Effector memory CD8-positive, alpha-beta T cell (primary cell): ENCODE measurements around the gene ALB.

Experiments used
- ATAC-seq: fragments of 150-1000 bp; cut with Tn5 transposase; replicated peaks from 2 replicates; pipeline ENCODE4 v1.10.0; 2021; ENCODE audit warnings: mild to moderate bottlenecking, moderate library complexity
- DNase-seq, 3 experiments: peaks; one replicate each; pipeline ENCODE4 v3.0.0; 2021
- H3K27ac Mint-ChIP-seq, 2 donors: one replicate each; pipeline ENCODE4 v1.8.0; 2022; ENCODE audit warnings: mild to moderate bottlenecking in 2 of 2, mixed read lengths in 2 of 2, moderate library complexity in 2 of 2
- H3K27me3 Mint-ChIP-seq, 2 donors: one replicate each; pipeline ENCODE4 v1.8.0; 2022; ENCODE audit warnings: mixed read lengths in 2 of 2
- H3K36me3 Mint-ChIP-seq: one replicate; pipeline ENCODE4 v1.8.0; 2022; ENCODE audit warnings: mild to moderate bottlenecking, moderate library complexity, mixed read lengths; ENCODE audit not compliant: insufficient read depth
- H3K4me1 Mint-ChIP-seq, 2 donors: one replicate each; pipeline ENCODE4 v1.8.0; 2022; ENCODE audit warnings: low read depth in 2 of 2, mixed read lengths in 2 of 2
- H3K4me3 Mint-ChIP-seq, 2 donors: one replicate each; pipeline ENCODE4 v1.8.0; 2022; ENCODE audit warnings: mild to moderate bottlenecking in 2 of 2, mixed read lengths in 2 of 2, moderate library complexity in 2 of 2
- H3K9me3 Mint-ChIP-seq, 2 donors: one replicate each; pipeline ENCODE4 v1.8.0; 2022; ENCODE audit warnings: mixed read lengths in 2 of 2

The ALB gene

GRCh38 chr4:73411731-73412414 is 7.8 kb downstream of the ALB start:
- H3K9me3 Mint-ChIP-seq, result no peaks in the 10 kb centered on the region
- no peak overlapping the region for H3K27ac Mint-ChIP-seq
- H3K4me1 Mint-ChIP-seq, result no peaks in the 10 kb centered on the region
- no peaks in the 10 kb centered on the region for H3K36me3 Mint-ChIP-seq
- ATAC-seq, result no peak
- DNase-seq, result no peak
- H3K27me3 Mint-ChIP-seq, result no peaks in the 10 kb centered on the region
- H3K4me3 Mint-ChIP-seq, result no peak overlapping the region

DNA sequence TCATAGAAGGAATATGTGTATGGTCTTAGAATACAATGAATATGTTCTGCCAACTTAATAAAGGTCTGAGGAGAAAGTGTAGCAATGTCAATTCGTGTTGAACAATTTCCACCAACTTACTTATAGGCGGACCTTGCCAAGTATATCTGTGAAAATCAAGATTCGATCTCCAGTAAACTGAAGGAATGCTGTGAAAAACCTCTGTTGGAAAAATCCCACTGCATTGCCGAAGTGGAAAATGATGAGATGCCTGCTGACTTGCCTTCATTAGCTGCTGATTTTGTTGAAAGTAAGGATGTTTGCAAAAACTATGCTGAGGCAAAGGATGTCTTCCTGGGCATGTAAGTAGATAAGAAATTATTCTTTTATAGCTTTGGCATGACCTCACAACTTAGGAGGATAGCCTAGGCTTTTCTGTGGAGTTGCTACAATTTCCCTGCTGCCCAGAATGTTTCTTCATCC is 9.2 kb downstream of the ALB start:
- no peak for DNase-seq
- Mint-ChIP-seq H3K4me3 (no peak overlapping the region), H3K36me3 (no peaks in the 10 kb centered on the region), H3K4me1 (no peaks in the 10 kb centered on the region), H3K27me3 (no peaks in the 10 kb centered on the region), H3K27ac (no peak overlapping the region), H3K9me3 (no peaks in the 10 kb centered on the region)
- no peak for ATAC-seq

DNA sequence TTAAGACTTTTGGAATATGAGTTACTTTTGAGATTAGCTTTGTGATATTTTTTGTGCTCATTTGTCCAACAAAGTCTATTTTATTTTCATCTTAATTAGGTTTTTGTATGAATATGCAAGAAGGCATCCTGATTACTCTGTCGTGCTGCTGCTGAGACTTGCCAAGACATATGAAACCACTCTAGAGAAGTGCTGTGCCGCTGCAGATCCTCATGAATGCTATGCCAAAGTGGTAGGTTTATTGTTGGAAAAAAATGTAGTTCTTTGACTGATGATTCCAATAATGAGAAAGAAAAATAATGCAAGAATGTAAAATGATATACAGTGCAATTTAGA is 10.8 kb downstream of the ALB start:
- no peak for ATAC-seq
- DNase-seq, result no peak
- Mint-ChIP-seq H3K4me1 (no peaks in the 10 kb centered on the region), H3K27ac (no peak overlapping the region), H3K4me3 (no peak overlapping the region), H3K36me3 (no peaks in the 10 kb centered on the region), H3K9me3 (no peaks in the 10 kb centered on the region), H3K27me3 (no peaks in the 10 kb centered on the region)

DNA sequence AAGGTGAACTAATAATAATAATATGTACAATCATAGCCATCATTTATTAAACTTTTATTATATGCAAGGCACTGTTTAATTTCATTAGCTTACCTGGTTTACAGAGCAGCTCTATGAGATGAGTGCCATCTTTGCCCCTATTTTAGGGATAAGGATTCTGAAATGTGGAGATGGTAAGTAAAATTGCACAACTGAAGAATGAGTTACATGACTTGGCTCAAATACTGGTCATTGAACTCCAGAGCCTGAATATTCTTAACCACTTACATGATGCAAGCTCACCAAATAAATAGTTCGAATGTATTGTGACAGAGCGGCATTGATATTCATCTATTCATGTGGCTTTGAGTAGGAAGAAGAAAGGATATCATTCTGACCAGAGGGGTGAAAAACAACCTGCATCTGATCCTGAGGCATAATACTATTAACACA is 11.7 kb downstream of the ALB start:
- H3K27me3 Mint-ChIP-seq, result no peaks in the 10 kb centered on the region

GRCh38 chr4:73416423-73417087 is 12.5 kb downstream of the ALB start:
- no peak overlapping the region for H3K27ac Mint-ChIP-seq
- DNase-seq (no peak), ATAC-seq (no peak)
- H3K27me3 Mint-ChIP-seq, result no peaks in the 10 kb centered on the region
- no peaks in the 10 kb centered on the region for H3K36me3 Mint-ChIP-seq
- no peaks in the 10 kb centered on the region for H3K9me3 Mint-ChIP-seq
- H3K4me3 Mint-ChIP-seq, result no peak overlapping the region
- H3K4me1 Mint-ChIP-seq, result no peaks in the 10 kb centered on the region

More for the DNA sequence above, 11.7 kb downstream of the ALB start:
- Mint-ChIP-seq H3K4me3 (no peak overlapping the region), H3K9me3 (no peaks in the 10 kb centered on the region), H3K27ac (no peak overlapping the region), H3K36me3 (no peaks in the 10 kb centered on the region), H3K4me1 (no peaks in the 10 kb centered on the region)
- no peak for DNase-seq
- ATAC-seq, result no peak

GRCh38 chr4:73417342-73417741 is 13.3 kb downstream of the ALB start:
- no peaks in the 10 kb centered on the region for H3K36me3 Mint-ChIP-seq

DNA sequence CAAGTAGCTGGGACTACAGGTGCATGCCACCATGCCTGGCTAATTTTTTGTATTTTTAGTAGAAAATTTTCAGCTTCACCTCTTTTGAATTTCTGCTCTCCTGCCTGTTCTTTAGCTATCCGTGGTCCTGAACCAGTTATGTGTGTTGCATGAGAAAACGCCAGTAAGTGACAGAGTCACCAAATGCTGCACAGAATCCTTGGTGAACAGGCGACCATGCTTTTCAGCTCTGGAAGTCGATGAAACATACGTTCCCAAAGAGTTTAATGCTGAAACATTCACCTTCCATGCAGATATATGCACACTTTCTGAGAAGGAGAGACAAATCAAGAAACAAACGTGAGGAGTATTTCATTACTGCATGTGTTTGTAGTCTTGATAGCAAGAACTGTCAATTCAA is 13.9 kb downstream of the ALB start:
- no peak for ATAC-seq
- H3K9me3 Mint-ChIP-seq, result no peaks in the 10 kb centered on the region
- no peak for DNase-seq
- H3K4me3 Mint-ChIP-seq, result no peak overlapping the region
- H3K27ac Mint-ChIP-seq, result no peak overlapping the region
- H3K4me1 Mint-ChIP-seq, result no peaks in the 10 kb centered on the region
- H3K36me3 Mint-ChIP-seq, result no peaks in the 10 kb centered on the region
- H3K27me3 Mint-ChIP-seq, result no peaks in the 10 kb centered on the region

More at GRCh38 chr4:73417342-73417741, 13.3 kb downstream of the ALB start:
- Mint-ChIP-seq H3K27ac (no peak overlapping the region), H3K4me3 (no peak overlapping the region), H3K4me1 (no peaks in the 10 kb centered on the region), H3K9me3 (no peaks in the 10 kb centered on the region), H3K27me3 (no peaks in the 10 kb centered on the region)
- DNase-seq, result no peak
- ATAC-seq, result no peak

GRCh38 chr4:73418677-73419076 is 14.6 kb downstream of the ALB start:
- Mint-ChIP-seq H3K27ac (no peak overlapping the region), H3K4me3 (no peak overlapping the region), H3K4me1 (no peaks in the 10 kb centered on the region), H3K27me3 (no peaks in the 10 kb centered on the region), H3K9me3 (no peaks in the 10 kb centered on the region), H3K36me3 (no peaks in the 10 kb centered on the region)
- ATAC-seq (no peak), DNase-seq (no peak)

GRCh38 chr4:73419106-73420038 is 15.3 kb downstream of the ALB start:
- H3K36me3 Mint-ChIP-seq, result no peaks in the 10 kb centered on the region
- no peaks in the 10 kb centered on the region for H3K9me3 Mint-ChIP-seq
- H3K27me3 Mint-ChIP-seq, result no peaks in the 10 kb centered on the region
- DNase-seq, result no peak
- H3K4me3 Mint-ChIP-seq, result no peak overlapping the region
- H3K4me1 Mint-ChIP-seq, result no peaks in the 10 kb centered on the region
- no peak overlapping the region for H3K27ac Mint-ChIP-seq
- no peak for ATAC-seq

DNA sequence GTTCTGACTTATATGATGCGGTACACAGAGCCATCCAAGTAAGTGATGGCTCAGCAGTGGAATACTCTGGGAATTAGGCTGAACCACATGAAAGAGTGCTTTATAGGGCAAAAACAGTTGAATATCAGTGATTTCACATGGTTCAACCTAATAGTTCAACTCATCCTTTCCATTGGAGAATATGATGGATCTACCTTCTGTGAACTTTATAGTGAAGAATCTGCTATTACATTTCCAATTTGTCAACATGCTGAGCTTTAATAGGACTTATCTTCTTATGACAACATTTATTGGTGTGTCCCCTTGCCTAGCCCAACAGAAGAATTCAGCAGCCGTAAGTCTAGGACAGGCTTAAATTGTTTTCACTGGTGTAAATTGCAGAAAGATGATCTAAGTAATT is 16.5 kb downstream of the ALB start:
- no peaks in the 10 kb centered on the region for H3K27me3 Mint-ChIP-seq
- H3K36me3 Mint-ChIP-seq, result no peaks in the 10 kb centered on the region
- DNase-seq (no peak), ATAC-seq (no peak)
- H3K4me3 Mint-ChIP-seq, result no peak overlapping the region
- no peaks in the 10 kb centered on the region for H3K4me1 Mint-ChIP-seq
- no peak overlapping the region for H3K27ac Mint-ChIP-seq
- no peaks in the 10 kb centered on the region for H3K9me3 Mint-ChIP-seq

DNA sequence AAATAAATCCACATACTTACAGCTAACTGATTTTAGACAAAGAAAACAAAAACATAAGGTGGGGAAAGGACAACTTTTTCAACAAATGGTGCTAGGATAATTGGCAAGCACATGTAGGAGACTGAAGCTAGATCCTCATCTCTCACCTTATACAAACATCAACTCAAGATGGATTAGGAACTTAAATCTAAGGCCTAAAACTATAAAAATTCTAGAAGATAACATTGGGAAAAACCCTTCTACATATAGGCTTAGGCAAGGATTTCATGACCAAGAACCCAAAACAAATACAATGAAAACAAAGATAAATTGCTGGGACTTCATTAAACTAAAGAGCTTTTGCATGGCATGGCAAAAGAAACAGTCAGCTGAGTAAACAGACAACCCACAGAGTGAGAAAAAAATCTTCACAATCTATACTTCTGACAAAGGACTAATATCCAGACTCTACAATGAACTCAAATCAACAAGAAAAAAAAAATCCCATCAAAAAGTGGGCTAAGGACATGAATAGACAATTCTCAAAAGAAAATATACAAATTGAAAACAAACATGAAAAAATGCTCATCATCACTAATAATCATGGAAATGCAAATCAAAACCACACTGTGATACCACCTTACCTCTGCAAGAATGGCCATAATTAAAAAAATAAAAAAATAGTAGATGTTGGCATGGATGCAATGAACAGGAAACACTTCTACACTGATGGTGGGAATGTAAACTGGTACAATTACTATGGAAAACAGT is 17.8 kb downstream of the ALB start:
- ATAC-seq (no peak), DNase-seq (no peak)
- H3K9me3 Mint-ChIP-seq, result no peaks in the 10 kb centered on the region
- H3K4me1 Mint-ChIP-seq, result no peaks in the 10 kb centered on the region
- no peak overlapping the region for H3K4me3 Mint-ChIP-seq
- no peaks in the 10 kb centered on the region for H3K27me3 Mint-ChIP-seq
- H3K27ac Mint-ChIP-seq, result no peak overlapping the region
- no peaks in the 10 kb centered on the region for H3K36me3 Mint-ChIP-seq

DNA sequence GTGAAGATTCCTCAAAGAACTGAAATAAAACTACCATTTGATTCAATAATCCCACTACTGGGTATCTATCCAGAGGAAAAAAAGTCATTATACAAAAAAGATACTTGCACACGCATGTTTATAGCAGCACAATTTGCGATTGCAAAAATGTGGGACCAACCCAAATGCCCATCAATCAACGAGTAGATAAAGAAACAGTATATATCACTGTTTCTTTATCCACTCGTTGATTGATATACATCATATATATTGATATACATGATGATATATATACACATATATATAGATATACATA is 18.3 kb downstream of the ALB start:
- Mint-ChIP-seq H3K4me3 (no peak overlapping the region), H3K27me3 (no peaks in the 10 kb centered on the region), H3K36me3 (no peaks in the 10 kb centered on the region), H3K9me3 (no peaks in the 10 kb centered on the region), H3K27ac (no peak overlapping the region), H3K4me1 (no peaks in the 10 kb centered on the region)
- ATAC-seq (no peak), DNase-seq (no peak)

GRCh38 chr4:73423184-73423583 is 19.1 kb downstream of the ALB start:
- no peak for ATAC-seq
- Mint-ChIP-seq H3K27ac (no peak overlapping the region), H3K4me1 (no peaks in the 10 kb centered on the region), H3K36me3 (no peaks in the 10 kb centered on the region), H3K4me3 (no peak overlapping the region), H3K27me3 (no peaks in the 10 kb centered on the region), H3K9me3 (no peaks in the 10 kb centered on the region)
- no peak for DNase-seq
